Mesenchymal stem cell (in vitro differentiated cells and primary cell): ENCODE measurements around the gene PGBD2.
"Not testable (repeated sequence)": the region's sequence is repeated elsewhere in the genome, so short reads cannot be mapped to it uniquely, and the experiment has no call there.

ENCODE experiments used
- DNase-seq: peaks from one replicate; pipeline ENCODE4 v3.0.0-alpha.2; 2013
- H2AFZ ChIP-seq: one replicate; pipeline ENCODE4 v1.6.1; 2013; ENCODE audit warnings: low read depth, mild to moderate bottlenecking, control low read depth, inconsistent platforms, low read length, moderate library complexity
- H2AK5ac ChIP-seq: 2 replicates; pipeline ENCODE4 v1.6.1; 2013; ENCODE audit warnings: low read length, moderate library complexity, mild to moderate bottlenecking, inconsistent platforms; ENCODE audit not compliant: severe bottlenecking
- H2BK120ac ChIP-seq: one replicate; pipeline ENCODE4 v1.6.1; 2013; ENCODE audit warnings: low read depth, mild to moderate bottlenecking, inconsistent platforms, low read length, moderate library complexity
- H2BK12ac ChIP-seq, 2 experiments: one replicate each; pipeline ENCODE4 v1.6.1; 2013; ENCODE audit warnings: inconsistent platforms in 2 of 2, low read length in 2 of 2, mild to moderate bottlenecking in 2 of 2, moderate library complexity in 2 of 2, control low read depth in 1 of 2
- H2BK15ac ChIP-seq: one replicate; pipeline ENCODE4 v1.6.1; 2013; ENCODE audit warnings: mild to moderate bottlenecking, low read depth, inconsistent platforms; ENCODE audit not compliant: poor library complexity, severe bottlenecking
- H2BK5ac ChIP-seq: 2 replicates; pipeline ENCODE4 v1.6.1; 2013; ENCODE audit warnings: low read depth, mild to moderate bottlenecking, low read length, control low read depth, inconsistent platforms; ENCODE audit not compliant: poor library complexity, severe bottlenecking
- H3K14ac ChIP-seq, 2 experiments: one replicate each; pipeline ENCODE4 v1.6.1; 2013; ENCODE audit warnings: inconsistent platforms in 2 of 2, low read length in 2 of 2, control low read depth in 1 of 2, mild to moderate bottlenecking in 1 of 2, moderate library complexity in 1 of 2
- H3K18ac ChIP-seq, 2 experiments: one replicate each; pipeline ENCODE4 v1.6.1; 2013; ENCODE audit warnings: inconsistent platforms in 2 of 2, low read length in 2 of 2, control low read depth in 1 of 2, low read depth in 1 of 2, mild to moderate bottlenecking in 1 of 2
- H3K23ac ChIP-seq, 2 experiments: one replicate each; pipeline ENCODE4 v1.6.1; 2013; ENCODE audit warnings: inconsistent platforms in 2 of 2, low read length in 2 of 2, mild to moderate bottlenecking in 2 of 2, moderate library complexity in 2 of 2, control low read depth in 1 of 2
- H3K27ac ChIP-seq: 2 replicates; pipeline ENCODE4 v1.5.1; 2013; ENCODE audit warnings: mild to moderate bottlenecking, moderate library complexity, low read length, control low read depth, inconsistent platforms; ENCODE audit not compliant: poor library complexity, severe bottlenecking
- H3K27me3 ChIP-seq, 2 experiments: 2 replicates each; pipeline versions ENCODE4 v1.6.1 to v1.7.0; 2013; ENCODE audit warnings: low read length in 2 of 2, mild to moderate bottlenecking in 2 of 2, moderate library complexity in 2 of 2, control low read depth in 1 of 2, inconsistent platforms in 1 of 2; ENCODE audit not compliant: control insufficient read depth in 1 of 2, insufficient read depth in 1 of 2
- H3K36me3 ChIP-seq, 2 experiments: 2 replicates each; pipeline versions ENCODE4 v1.6.1 to v1.7.0; 2013; ENCODE audit warnings: low read length in 2 of 2, control low read depth in 1 of 2, inconsistent platforms in 1 of 2, low read depth in 1 of 2, mild to moderate bottlenecking in 1 of 2; ENCODE audit not compliant: insufficient read depth in 2 of 2, control insufficient read depth in 1 of 2
- H3K4ac ChIP-seq, 2 experiments: one replicate each; pipeline ENCODE4 v1.6.1; 2013; ENCODE audit warnings: inconsistent platforms in 2 of 2, low read length in 2 of 2, mild to moderate bottlenecking in 2 of 2, moderate library complexity in 2 of 2, control low read depth in 1 of 2, low read depth in 1 of 2
- H3K4me1 ChIP-seq: 2 replicates; pipeline ENCODE4 v1.6.1; 2013; ENCODE audit warnings: low read depth, low read length, control low read depth; ENCODE audit not compliant: control insufficient read depth, insufficient read depth
- H3K4me2 ChIP-seq: 2 replicates; pipeline ENCODE4 v1.6.1; 2013; ENCODE audit warnings: low read length, mild to moderate bottlenecking, inconsistent platforms; ENCODE audit not compliant: poor library complexity, severe bottlenecking
- H3K4me3 ChIP-seq, 2 experiments: 2 replicates each; pipeline versions ENCODE4 v1.5.1 to v1.7.0; 2013; ENCODE audit warnings: low read length in 2 of 2, mild to moderate bottlenecking in 2 of 2, control low read depth in 1 of 2, low read depth in 1 of 2; ENCODE audit not compliant: insufficient read depth in 1 of 2
- H3K79me1 ChIP-seq: replicated peaks from 2 replicates; pipeline ENCODE4 v1.6.1; 2013; ENCODE audit warnings: mild to moderate bottlenecking, control low read depth, low read length, inconsistent platforms; ENCODE audit not compliant: poor library complexity, severe bottlenecking
- H3K9ac ChIP-seq: 2 replicates; pipeline ENCODE4 v1.7.0; 2013; ENCODE audit warnings: mild to moderate bottlenecking, low read length, moderate library complexity
- H3K9me3 ChIP-seq: 2 replicates; pipeline ENCODE4 v1.7.0; 2013; ENCODE audit warnings: mild to moderate bottlenecking, low read length; ENCODE audit not compliant: control insufficient read depth
- H4K8ac ChIP-seq: one replicate; pipeline ENCODE4 v1.6.1; 2013; ENCODE audit warnings: inconsistent platforms, mild to moderate bottlenecking, low read length, moderate library complexity
- H4K91ac ChIP-seq: one replicate; pipeline ENCODE4 v1.6.1; 2013; ENCODE audit warnings: mild to moderate bottlenecking, low read length, inconsistent platforms
- WGBS: methylation state at CpG from one replicate; pipeline ENCODE4 v1.1.7; 2013; ENCODE audit warnings: mixed read lengths; 5-methylcytosine and 5-hydroxymethylcytosine counted together

PGBD2 gene

GRCh38 chr1:248889914-248890243 lies 16.2 kb upstream of the PGBD2 start:
- H3K4ac ChIP-seq, H4K91ac ChIP-seq, H3K4me3 ChIP-seq, DNase-seq, H3K36me3 ChIP-seq, H2AFZ ChIP-seq, H3K9ac ChIP-seq, H3K79me1 ChIP-seq, H2BK5ac ChIP-seq, H4K8ac ChIP-seq, H3K4me1 ChIP-seq, H3K9me3 ChIP-seq, H3K14ac ChIP-seq, H2BK12ac ChIP-seq, H3K18ac ChIP-seq, H3K4me2 ChIP-seq, H2BK120ac ChIP-seq, H3K27ac ChIP-seq, H3K23ac ChIP-seq, H2AK5ac ChIP-seq, H2BK15ac ChIP-seq: not testable (repeated sequence)
- 78% methylated on average over 9 of the region's 10 CpGs for WGBS
- H3K27me3 ChIP-seq = peaks cover 4 to 13% of the 10 kb centered on the region in 2 experiments

GRCh38 chr1:248890549-248891498 lies 15.2 kb upstream of the PGBD2 start:
- Histone ChIP-seq H3K4ac (no peak overlapping the region), H3K79me1 (no peaks in the 10 kb centered on the region), H2BK15ac (no peak overlapping the region), H2BK12ac (no peak overlapping the region), H2BK5ac (no peak overlapping the region), H3K4me1 (peaks cover 3% of the 10 kb centered on the region), H3K4me3 (no peak overlapping the region), H2BK120ac (no peak overlapping the region), H4K91ac (no peak overlapping the region), H3K4me2 (no peak overlapping the region), H2AFZ (no peak overlapping the region), H3K27me3 (peaks cover 5 to 18% of the 10 kb centered on the region in 2 experiments), H3K18ac (no peak overlapping the region), H4K8ac (no peak overlapping the region), H3K27ac (no peak overlapping the region), H3K14ac (peak overlapping the region in 1 of 2 experiments; percentile 37), H3K36me3 (no peaks in the 10 kb centered on the region), H3K9me3 (no peaks in the 10 kb centered on the region), H3K9ac (no peak overlapping the region), H2AK5ac (no peak overlapping the region), H3K23ac (no peak overlapping the region)
- no peak for DNase-seq
- 91% methylated on average over 9 of the region's 9 CpGs for WGBS

GRCh38 chr1:248891758-248892157 lies 14.3 kb upstream of the PGBD2 start:
- no peak overlapping the region for H3K18ac ChIP-seq
- H3K14ac ChIP-seq = no peak overlapping the region
- 93% methylated on average over 2 of the region's 2 CpGs for WGBS
- no peaks in the 10 kb centered on the region for H3K79me1 ChIP-seq
- no peaks in the 10 kb centered on the region for H3K36me3 ChIP-seq
- no peak overlapping the region for H3K4ac ChIP-seq
- H3K9ac ChIP-seq = no peak overlapping the region
- H3K4me2 ChIP-seq = no peak overlapping the region
- no peak overlapping the region for H2BK12ac ChIP-seq
- H2AFZ ChIP-seq = no peak overlapping the region
- H2BK15ac ChIP-seq = no peak overlapping the region
- no peak overlapping the region for H2BK5ac ChIP-seq
- peaks cover 3% of the 10 kb centered on the region for H3K4me1 ChIP-seq
- H2BK120ac ChIP-seq = no peak overlapping the region
- H4K91ac ChIP-seq = no peak overlapping the region
- peaks cover 9 to 24% of the 10 kb centered on the region in 2 experiments for H3K27me3 ChIP-seq
- no peak overlapping the region for H4K8ac ChIP-seq
- no peak for DNase-seq
- no peak overlapping the region for H2AK5ac ChIP-seq
- no peak overlapping the region for H3K27ac ChIP-seq
- H3K4me3 ChIP-seq = no peak overlapping the region
- no peak overlapping the region for H3K23ac ChIP-seq
- H3K9me3 ChIP-seq = no peaks in the 10 kb centered on the region

- Histone ChIP-seq H2BK12ac (no peak overlapping the region), H3K79me1 (no peaks in the 10 kb centered on the region)
Measured at GRCh38 chr1:248892590-248892989, 13.4 kb upstream of the PGBD2 start.

More at GRCh38 chr1:248892590-248892989, 13.4 kb upstream of the PGBD2 start:
- no peak for DNase-seq
- Histone ChIP-seq H3K23ac (no peak overlapping the region), H4K91ac (no peak overlapping the region), H2AFZ (no peak overlapping the region), H3K36me3 (no peaks in the 10 kb centered on the region), H3K4ac (no peak overlapping the region), H2BK120ac (no peak overlapping the region), H3K4me2 (no peak overlapping the region), H3K27me3 (peaks cover 13 to 30% of the 10 kb centered on the region in 2 experiments), H3K4me3 (no peak overlapping the region), H3K27ac (no peak overlapping the region), H3K4me1 (peaks cover 3% of the 10 kb centered on the region), H3K18ac (no peak overlapping the region), H4K8ac (no peak overlapping the region), H2BK15ac (no peak overlapping the region), H2BK5ac (no peak overlapping the region), H3K14ac (no peak overlapping the region), H2AK5ac (no peak overlapping the region), H3K9ac (no peak overlapping the region), H3K9me3 (no peaks in the 10 kb centered on the region)
- 75% methylated on average over 1 of the region's 1 CpG for WGBS
